DMS153 treated with DMSO at 0.1 percent for 48 hours (cell line): Measurements from ENCODE around the gene PCED1B.

Source experiments
- DNase-seq: peaks from one replicate; lab custom pipeline; 2025; ENCODE audit not compliant: unreplicated experiment; lab: John Stamatoyannopoulos, UW

Gene PCED1B

DNA sequence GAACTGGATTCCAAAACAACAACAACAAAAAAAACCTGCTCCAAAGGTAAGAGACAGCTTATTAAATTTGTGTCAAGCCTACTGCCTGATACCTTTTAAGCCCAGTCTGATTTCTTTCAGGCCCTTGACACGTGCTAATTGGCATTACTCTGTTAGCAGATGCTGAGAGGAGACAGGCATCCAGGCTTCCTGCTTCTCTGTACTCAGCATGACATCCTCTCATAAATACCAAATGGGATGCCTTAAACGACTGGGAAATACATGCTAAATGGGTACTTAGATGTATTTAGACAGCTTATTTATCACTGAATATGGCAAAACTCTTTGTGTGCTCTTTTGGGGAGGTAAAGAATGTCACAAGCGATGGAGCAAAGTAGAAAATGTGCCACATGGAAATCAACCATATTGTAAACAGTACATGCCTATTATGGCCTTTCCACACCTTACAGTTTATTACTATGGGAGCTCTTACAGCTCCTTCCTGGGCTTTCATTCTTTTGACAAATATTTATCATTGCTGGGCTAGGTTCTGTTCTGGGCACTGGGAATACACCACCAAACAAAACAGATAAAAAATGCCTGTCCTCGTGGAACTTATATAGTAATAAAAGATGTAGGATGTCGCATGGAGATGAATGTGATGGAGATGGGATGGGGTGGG lies 11.5 kb upstream of the PCED1B start:
- DNase-seq, result peak; percentile 60

- no peak for DNase-seq
These were observed 10.9 kb upstream of the PCED1B start for GRCh38 chr12:47068539-47068938.

DNA sequence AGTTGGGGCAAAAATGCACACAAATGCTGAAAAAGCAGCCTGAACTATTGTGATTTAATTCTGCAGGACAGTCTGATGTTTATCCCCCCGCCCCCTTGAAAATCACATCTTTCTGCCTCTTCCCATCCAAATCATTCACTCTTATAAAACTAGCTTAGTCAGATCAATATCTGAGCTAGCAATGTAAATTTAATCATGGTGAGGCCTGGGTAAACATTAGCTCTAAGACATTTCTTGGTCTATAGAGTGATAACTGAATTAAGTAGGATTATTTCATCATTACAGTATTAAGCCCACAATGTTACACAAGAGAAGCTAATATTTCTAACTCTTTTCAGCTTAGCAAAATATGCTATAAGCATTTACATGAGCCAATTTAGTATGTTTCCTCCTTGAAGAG lies 9.1 kb upstream of the PCED1B start:
- DNase-seq, result no peak

GRCh38 chr12:47071241-47071852 lies 8.1 kb upstream of the PCED1B start:
- no peak for DNase-seq

GRCh38 chr12:47073951-47074350 lies 5.5 kb upstream of the PCED1B start:
- no peak for DNase-seq

DNA sequence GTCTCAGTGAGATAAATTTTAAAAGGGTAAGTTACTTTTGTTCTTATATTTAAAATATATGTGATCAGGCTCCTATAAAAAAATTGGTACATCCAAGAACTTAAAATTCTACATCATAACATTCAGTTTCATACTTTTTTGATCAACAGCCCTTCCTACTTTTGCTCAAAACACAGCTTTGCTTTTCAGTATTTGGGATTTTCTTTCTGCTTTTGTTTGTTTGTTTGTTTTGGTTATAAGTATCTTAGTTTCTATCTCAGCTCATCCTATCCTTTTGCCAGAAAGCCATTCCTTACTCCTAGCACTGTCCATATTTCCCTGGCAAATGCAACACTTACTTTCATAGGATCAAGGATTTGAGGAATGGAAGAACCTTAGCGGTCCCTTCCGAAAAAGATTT lies 4.7 kb upstream of the PCED1B start:
- no peak for DNase-seq

DNA sequence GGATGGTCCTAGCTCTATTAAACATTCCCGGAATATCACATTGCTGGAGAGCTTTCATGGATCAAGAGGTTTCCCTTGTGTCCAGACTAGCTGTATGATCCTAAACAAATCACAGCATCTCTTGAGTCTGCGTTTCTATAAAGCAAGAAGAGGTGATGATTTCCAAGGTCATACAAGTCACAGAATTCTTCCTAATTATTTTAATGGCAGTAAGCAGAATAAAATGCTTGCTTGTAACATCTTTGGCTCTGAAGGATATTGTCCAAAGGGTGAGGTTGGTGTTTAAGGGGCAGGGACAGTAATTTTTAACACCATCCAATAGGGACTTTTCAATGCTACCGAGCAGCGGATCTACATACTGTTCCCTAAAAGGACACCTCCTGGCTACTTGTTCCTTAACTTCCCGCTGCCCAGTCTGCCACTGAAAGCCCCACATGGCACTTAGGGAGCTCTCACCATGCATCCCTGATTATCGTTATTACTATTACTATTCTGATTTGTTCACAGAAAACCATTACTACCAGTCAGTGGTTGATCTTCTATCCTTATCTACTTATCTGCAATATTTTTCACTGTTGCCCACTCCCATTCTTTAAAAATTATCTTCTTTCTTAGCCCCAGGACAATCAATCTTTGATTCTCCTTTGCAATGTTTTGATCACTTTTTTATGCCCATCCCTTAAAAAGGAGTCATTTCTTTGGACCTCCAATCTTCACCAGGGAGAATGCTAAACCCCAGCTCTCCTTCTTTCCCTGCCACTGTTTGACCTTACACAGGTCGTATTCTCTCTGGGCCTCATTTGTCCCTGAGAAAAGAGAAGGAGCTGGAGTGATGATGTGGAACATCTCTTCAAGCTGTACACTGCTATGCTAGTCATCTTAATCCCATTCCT lies 4.0 kb upstream of the PCED1B start:
- DNase-seq, result no peak

GRCh38 chr12:47077206-47078085 lies 2.0 kb upstream of the PCED1B start:
- DNase-seq, result no peak

- DNase-seq, result peak; percentile 27
These were observed 1.4 kb upstream of the PCED1B start for GRCh38 chr12:47078086-47078395.

DNA sequence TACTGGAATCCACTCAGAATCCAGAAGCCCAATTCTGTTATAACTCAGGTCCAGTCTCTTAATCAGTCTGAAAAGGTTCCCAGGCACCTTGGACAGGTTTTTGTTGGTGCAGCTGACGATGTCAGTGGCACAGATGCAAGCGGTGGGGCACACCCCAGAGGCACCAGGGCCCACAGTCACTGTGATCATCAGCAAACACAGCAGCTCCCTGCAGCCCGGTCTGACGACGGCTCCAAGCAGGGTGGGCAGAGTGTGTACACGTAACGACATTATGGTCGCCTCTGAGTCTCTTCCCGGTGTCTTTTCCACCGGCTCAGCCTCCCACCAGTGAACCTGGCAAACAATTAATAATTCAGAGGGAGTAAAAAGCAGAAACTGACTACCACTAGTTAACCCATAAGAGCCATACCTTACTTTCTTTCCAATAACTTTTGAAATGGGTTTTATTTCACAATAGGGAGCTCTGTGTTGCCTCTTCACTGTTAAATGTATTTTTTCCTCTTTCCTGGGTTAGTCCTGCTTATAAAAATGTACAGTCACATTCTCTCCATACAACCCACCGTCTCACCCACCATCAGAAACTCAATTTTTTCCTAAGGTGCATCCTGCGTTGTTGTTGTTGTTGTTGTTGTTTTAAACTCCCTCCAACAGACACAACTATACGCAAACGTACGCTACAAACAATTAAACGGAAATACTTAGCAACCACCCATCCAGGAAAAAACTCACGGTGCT lies 521 bp upstream of the PCED1B start:
- DNase-seq, result no peak

GRCh38 chr12:47079981-47080724 lies 732 bp downstream of the PCED1B start:
- peak; percentile 70 for DNase-seq

DNA sequence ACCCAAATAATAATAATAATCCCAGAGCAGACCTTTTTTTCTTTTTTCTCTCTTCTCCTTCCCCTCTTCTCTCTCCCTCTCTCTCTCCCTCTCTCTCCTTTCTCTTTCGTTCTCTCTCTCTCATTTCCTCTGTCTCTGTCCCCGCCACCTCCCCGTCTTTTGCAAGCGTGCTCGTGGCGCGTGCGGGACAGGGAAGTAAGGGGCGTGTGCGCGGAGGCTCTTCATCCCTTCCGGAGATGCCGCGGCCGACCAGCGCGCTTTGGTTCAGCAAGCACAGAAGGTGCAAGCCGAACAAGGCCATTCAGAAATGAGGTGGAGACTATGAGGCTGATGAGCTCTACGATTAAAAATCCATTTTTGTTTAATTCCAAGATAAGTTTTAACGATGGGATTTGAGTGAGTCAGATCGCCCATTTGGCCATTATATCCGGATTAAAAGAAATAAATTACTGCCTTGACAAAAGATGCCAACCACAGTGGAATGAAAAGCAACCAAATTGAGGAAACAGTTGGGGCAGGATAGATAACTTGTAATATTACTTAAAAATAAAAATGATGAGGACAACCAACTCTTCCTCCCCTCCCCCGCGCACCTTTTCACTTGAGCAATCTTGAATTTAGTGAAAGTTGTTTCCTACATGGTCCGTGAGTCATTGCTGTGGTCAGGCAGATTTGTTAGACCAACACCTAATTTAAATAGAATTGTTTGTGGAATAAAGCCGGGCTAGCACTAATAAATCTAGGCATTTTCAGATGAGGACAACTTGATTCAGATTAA lies 1.5 kb downstream of the PCED1B start:
- DNase-seq, result peak; percentile 70

GRCh38 chr12:47082283-47082682 lies 2.9 kb downstream of the PCED1B start:
- no peak for DNase-seq

DNA sequence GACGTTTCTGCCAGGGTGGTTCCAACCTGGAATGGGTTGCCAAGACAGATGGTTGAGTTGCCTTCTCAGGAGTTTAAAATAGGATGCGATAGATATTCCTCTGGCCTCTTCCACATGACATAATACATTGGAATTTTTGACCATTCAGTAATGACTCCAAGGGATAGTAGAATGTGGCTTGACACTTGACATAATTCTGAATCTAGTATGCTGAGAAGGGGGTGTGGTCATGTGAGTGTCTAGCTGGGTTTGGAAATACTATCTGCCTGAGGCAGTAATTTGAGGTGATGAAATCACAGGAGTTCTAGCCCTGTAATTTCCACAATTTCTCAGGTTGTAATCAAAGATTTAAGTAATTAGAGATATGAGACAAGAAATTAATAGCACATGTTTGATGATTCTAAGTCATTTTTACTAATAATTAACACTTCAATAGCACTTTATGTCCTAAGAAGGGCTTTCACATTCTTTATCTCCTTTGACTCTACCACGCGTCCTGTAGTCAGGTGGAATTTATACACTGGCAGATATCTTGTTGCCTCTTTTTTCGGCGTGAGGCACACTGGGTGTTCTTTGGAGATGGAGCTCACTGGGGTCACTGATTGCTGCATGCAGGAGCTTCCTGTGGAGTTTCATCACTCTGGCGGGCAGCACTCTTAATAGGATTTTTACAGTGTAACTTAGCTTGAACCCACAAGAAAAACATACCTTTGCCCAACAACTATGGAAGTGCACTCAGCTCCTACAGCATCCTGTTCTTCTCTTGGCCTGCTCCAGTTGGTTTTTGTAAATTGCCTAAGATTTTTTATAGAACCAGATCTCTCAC lies 3.6 kb downstream of the PCED1B start:
- DNase-seq, result peak; percentile 35

GRCh38 chr12:47084172-47084571 lies 4.8 kb downstream of the PCED1B start:
- DNase-seq, result no peak

DNA sequence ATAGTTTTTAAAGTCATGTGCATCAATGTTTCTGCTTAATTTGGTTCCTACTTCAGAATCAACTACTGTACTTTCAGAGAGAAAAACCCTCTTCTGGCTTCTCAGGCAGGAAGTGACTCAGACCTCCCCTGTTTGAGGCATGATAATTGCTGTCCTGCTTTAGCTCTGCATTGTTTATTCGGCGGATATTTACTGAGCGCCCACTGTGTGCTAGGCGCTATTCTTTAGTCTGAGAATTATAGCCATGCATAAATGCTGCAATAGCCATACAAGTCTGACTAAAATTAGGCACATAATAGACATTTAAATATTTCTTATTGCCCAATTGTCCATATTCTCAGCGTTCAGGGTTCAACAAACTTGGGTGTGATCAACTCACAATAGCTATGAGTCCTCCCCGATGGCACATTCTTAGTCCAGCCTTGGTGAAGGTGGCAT lies 6.4 kb downstream of the PCED1B start:
- peak; percentile 66 for DNase-seq

- DNase-seq, result peak; percentile 40
These were observed 7.8 kb downstream of the PCED1B start for GRCh38 chr12:47087088-47087688.
